Activated CD4-positive, alpha-beta T cell treated with anti-CD3 and anti-CD28 coated beads for 48 hours (primary cell): Measurements from ENCODE around the gene DCC.
"Not testable (repeated sequence)": the region's sequence is repeated elsewhere in the genome, so short reads cannot be mapped to it uniquely, and the experiment has no call there.

Source experiments
- DNase-seq: peaks from one replicate; pipeline ENCODE4 v3.0.0-alpha.2; 2020

DCC gene

DNA sequence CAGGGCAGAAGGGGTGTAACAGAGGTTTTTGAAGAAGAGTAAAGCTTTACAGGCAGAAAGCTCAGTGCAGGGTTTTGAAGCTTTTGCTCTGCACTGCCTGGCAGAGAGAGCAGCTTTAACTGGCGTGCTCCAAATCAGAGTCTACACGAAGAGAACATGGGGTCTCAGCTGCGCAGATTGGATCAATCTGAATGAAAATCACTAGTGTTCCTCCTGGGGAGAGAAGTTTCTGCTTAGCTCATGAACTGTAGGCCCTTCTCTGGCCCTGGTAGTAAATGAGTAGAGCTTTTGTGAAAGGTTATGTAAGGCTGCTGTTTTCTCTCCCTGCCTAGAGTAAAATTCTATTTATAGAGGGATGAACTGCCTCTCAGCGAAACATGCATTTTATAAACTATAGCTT, 13.6 kb downstream of the DCC start:
- no peak for DNase-seq

- no peak for DNase-seq
Observed at GRCh38 chr18:52363861-52364260, 23.9 kb downstream of the DCC start.

- DNase-seq: not testable (repeated sequence)
Observed at GRCh38 chr18:52366851-52367250, 26.9 kb downstream of the DCC start.

- no peak for DNase-seq
Observed at GRCh38 chr18:52367953-52368742, 28.2 kb downstream of the DCC start.

DNA sequence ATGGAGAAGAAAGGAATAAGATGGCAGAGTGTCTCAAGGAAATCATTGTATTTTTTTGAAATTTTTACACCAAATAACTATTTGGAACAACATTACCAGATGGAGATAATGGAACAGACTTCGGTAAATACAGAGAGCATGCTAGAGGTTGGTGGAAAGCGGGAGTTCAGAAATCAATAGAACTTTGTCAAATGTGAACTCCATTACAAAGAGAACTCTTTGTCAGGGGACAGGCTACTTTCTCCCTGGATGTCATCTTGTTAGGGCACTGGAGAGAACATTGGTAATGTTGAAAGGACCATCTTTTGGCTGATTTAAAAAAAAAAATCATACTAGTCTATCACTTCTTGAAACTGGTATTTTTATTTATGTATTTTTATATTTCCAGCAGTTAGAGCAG, 30.8 kb downstream of the DCC start:
- no peak for DNase-seq

- no peak for DNase-seq
Observed at GRCh38 chr18:52376104-52376503, 36.1 kb downstream of the DCC start.

DNA sequence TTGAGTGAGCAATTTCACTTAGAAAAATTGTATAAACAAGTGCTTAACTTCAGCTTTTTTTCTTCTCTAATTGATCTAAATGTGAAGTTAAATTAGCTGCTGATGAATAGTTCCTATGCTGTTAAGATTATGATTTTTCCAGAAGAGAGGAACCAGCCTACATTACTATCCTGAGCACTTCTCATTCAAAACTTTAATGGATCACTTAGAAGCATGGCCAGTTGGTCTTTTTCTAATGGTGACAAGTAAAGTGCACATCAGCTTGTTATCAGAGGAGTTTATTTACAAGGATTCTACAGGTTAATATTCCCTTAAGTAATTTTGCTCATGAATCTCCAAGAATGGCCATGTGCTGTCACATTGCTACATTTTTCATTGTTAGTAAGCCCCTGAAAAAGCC, 37.1 kb downstream of the DCC start:
- DNase-seq: no peak

DNA sequence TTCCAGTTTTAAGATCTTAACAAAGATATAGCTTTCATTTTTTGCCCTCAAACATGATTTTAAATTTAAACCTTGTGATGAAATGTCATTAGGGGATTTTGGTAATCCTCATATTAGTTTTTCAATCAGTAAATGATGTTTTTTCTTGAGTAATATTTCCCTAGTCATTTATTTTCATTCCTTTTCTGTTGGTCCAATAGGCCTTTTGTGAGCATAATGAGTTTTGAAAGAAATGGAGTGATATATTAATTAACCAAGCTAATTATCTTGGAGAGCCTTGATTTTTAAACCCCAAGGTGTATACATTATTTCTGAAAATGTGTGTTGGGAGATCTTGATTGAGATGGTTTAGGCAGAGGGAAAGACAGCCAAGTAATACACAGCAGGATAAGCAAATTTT, 46.3 kb downstream of the DCC start:
- DNase-seq: no peak

DNA sequence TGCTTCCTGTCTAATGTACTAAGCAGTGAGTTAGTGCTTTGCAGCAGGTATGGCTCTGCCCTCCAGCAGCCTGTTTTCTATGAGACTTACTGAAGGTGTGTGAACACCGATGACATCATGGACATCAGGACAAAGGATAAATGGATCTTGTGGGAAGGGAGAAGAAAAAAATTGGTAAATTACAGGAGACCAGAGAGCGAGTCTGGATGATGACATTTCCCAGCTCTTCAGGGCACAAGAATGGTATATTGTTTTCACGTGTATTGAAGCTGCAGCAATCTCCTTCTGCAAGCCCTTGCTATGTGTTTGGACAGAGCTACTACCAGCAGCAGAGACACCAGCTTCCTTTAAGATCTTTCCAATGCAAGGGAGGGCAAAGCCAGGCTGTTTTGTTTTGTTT, 47.2 kb downstream of the DCC start:
- DNase-seq: no peak

DNA sequence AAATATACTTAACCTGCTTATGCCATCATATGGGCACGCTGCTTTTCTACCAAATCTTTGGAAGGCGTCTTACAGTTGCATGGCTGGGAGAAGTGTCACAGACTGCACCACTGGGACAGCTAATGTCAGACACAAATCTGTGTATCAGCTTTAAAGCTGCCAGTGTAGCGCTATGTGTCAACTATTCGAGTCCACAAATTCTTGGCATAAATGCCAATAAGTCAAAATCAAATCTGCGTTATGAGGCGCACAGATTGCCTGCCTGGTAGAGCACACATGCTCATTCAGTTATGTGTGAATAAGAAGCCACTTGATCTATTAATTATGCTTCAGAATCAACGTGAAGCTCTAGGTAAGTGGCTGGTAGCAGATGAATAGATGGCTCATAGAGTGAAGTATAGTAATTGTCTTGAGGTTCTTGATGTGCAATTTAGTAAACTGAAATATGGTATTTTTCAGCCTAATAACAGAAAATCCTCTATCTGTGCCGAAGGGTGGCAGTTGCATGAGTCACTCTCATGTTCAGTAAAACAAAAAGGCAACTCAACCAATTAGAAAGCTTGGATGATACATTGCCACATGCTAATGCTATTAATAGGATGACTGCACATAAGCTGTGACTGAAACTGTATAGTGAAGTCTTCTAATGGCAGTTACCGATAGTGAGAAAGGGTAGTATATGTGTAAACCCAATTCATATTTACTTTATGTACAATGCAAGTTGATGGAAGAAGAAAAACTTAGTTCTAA, 52.0 kb downstream of the DCC start:
- no peak for DNase-seq

- DNase-seq: no peak
Observed at GRCh38 chr18:52394602-52395001, 54.6 kb downstream of the DCC start.

GRCh38 chr18:52395146-52395852, 55.3 kb downstream of the DCC start:
- no peak for DNase-seq

DNA sequence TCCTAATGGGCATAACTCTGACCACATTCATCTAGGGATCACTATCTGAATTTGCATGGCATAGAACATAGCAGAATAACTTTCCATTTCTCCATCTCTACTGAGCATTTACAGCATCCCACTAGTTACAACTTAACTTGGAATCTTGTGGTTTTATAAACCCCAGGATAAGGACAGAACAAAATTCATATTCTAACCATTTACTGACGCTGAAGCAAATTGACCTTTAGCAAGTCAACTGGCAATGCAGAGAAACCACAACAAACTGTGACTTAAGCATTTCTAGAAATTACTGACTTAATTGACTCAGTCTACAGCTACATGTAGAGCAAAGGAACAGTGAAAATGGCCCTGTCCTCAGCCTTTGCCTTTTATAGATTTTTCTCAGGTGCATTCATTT, 61.2 kb downstream of the DCC start:
- DNase-seq: no peak

- DNase-seq: no peak
Observed at GRCh38 chr18:52402814-52403213, 62.8 kb downstream of the DCC start.

DNA sequence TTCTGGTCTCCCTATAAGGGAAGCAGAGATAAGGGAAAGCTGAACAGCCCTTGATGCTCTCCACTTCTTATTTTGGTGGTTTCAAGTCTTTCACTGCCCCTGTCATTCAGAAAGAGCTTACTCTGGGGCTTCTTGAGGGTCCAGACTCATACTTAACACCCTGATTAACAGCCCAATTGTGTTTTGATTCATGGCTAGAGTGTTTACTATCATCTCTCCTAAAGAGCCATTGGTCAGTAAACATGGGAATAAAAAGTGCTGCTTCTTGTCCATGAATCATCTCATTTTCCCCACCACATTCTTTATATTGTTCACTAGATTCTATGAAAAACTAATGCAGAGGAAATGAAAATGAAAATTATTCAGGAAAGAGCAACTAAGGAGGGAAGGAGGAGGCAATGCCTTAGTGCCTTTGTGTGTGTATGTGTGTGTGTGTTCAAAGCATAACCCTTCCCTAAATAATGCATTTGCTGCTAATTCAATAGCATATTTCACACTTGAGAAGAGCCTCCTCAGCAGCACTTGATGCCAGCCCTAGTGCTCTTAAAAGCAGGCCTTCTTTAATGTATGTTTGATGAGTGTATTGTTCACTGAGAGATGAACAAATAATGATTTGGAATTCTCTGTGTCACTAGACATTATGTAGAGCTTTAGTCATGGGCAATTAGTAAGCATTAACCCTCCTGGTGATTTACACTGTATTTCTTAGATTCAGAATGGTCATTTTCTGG, 63.5 kb downstream of the DCC start:
- DNase-seq: no peak

DNA sequence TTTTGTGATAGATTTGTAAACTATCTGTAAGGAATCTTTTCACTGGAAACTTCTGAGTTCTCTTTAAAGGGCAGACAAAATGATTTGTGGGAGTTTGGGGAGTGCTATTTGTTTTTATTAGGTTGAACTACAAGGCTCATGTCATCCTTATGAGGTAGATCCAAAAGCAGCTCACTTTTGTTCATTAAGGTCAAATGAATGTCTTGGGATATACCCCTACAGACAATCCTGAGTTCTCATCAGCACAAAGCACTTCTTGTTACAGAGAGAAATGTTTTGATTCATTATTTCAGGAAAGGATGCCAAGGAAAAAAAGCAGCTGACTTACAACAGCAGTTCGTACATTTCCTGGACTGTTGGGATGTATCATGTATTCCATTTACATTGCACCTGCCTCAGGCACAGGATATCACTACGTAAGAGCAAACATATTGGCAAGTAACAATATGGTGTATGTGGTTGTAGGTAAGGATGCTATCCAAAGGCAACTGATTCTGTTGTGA, 68.9 kb downstream of the DCC start:
- DNase-seq: no peak

- no peak for DNase-seq
Observed at GRCh38 chr18:52409727-52410126, 69.7 kb downstream of the DCC start.

DNA sequence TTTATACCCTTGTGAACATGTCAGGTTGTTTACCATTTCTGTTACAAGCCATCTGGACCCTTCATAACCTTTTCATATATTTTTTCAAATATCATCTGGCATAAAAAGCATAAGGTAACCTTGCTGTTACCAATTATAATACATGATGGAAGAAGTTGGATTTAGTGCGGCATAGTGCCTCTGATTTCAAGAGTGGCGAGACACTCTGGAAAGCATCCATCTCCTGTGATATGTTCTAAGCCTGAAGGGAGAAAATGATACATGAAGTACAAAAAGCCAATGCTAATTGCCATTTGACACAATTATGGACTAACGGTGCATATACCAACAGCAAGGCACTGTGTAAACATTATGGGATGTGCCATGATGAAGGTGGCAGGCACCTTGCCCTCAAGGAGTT, 75.1 kb downstream of the DCC start:
- DNase-seq: no peak

- no peak for DNase-seq
Observed at GRCh38 chr18:52422985-52423601, 83.1 kb downstream of the DCC start.

- DNase-seq: no peak
Observed at GRCh38 chr18:52426041-52426440, 86.0 kb downstream of the DCC start.

- DNase-seq: no peak
Observed at GRCh38 chr18:52426462-52426861, 86.5 kb downstream of the DCC start.

DNA sequence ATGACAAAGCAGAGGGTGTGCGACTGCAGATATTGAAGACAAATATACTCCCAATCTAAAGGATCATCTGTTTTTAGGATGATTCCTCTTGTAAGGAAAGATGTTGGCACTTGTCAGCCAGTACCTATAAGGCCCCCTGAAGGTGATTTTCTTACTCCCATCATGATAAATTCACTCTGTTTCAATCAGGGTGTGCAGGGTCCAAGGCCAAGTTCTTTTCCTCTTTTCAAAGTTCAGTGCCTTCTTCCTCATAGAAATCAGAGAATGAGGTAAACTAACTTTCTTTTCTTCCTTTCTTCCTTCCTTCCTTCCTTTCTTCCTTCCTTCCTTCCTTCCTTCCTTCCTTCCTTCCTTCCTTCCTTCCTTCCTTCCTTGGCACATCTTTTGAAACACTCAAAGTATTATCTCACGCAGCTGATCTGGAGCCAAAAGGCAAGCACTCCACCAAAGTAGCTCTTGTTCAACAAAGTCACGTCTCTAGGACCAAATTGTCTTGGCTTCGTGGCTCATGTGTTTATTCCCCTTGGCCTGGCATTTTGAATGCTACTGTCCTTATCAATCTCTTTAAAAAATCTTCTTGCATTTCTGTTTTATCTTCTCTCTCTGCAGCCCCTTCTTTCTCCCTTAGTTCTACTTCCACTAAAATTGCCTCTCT, 87.7 kb downstream of the DCC start:
- DNase-seq: no peak
